B cell (primary cell): ENCODE results near the gene SCO2.

Source experiments
- EZH2 ChIP-seq: IDR thresholded peaks from 2 replicates; pipeline ENCODE4 v1.6.1; 2012; ENCODE audit warnings: borderline replicate concordance, low read depth, mild to moderate bottlenecking, moderate library complexity, low read length; ENCODE audit not compliant: insufficient read depth, poor library complexity, severe bottlenecking
- TF ChIP-seq, protein P1 (sequence below): fragments of 200-600 bp; IDR thresholded peaks from one replicate; pipeline ENCODE4 v1.8.0; 2022; ENCODE audit warnings: antibody characterized with exemption, mild to moderate bottlenecking

DNA sequence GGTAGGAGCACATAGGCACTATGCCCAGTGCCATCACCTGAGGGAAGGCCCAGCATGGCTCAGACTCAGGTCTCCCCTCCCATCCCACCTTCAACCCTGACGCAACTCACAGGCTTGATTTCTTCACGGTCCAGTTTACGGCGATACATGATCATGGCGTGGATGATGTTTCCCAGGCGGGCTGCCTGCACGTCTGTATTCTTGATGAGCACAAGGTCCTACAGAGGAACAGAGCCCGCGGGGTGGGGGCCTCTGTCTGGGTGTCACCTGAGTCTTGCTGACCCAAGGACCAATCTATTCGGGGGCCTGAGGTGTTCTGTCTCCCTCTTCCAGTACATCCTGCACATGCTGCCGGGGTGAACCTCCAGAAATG is 49.0 kb upstream of the SCO2 start:
- TF ChIP-seq, protein P1, sequence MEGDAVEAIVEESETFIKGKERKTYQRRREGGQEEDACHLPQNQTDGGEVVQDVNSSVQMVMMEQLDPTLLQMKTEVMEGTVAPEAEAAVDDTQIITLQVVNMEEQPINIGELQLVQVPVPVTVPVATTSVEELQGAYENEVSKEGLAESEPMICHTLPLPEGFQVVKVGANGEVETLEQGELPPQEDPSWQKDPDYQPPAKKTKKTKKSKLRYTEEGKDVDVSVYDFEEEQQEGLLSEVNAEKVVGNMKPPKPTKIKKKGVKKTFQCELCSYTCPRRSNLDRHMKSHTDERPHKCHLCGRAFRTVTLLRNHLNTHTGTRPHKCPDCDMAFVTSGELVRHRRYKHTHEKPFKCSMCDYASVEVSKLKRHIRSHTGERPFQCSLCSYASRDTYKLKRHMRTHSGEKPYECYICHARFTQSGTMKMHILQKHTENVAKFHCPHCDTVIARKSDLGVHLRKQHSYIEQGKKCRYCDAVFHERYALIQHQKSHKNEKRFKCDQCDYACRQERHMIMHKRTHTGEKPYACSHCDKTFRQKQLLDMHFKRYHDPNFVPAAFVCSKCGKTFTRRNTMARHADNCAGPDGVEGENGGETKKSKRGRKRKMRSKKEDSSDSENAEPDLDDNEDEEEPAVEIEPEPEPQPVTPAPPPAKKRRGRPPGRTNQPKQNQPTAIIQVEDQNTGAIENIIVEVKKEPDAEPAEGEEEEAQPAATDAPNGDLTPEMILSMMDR = no peak
- TF ChIP-seq EZH2 = no peak
